8988T (cell line): ENCODE results near the gene CADM1.

Source experiments
- DNase-seq: peaks from one replicate; pipeline ENCODE4 v3.0.0; 2011

The CADM1 gene

GRCh38 chr11:115444542-115444941 is 59.7 kb downstream of the CADM1 start:
- no peak for DNase-seq

GRCh38 chr11:115439969-115440540 is 64.2 kb downstream of the CADM1 start:
- DNase-seq: no peak

GRCh38 chr11:115439385-115439784 is 64.8 kb downstream of the CADM1 start:
- DNase-seq: no peak

GRCh38 chr11:115437902-115438575 is 66.2 kb downstream of the CADM1 start:
- DNase-seq: no peak

- no peak for DNase-seq
These were observed 73.9 kb downstream of the CADM1 start for GRCh38 chr11:115430345-115430744.

- no peak for DNase-seq
These were observed 75.9 kb downstream of the CADM1 start for GRCh38 chr11:115428306-115428705.

GRCh38 chr11:115425816-115426215 is 78.4 kb downstream of the CADM1 start:
- DNase-seq: no peak

- no peak for DNase-seq
These were observed 79.0 kb downstream of the CADM1 start for GRCh38 chr11:115425250-115425649.

GRCh38 chr11:115423728-115424459 is 80.3 kb downstream of the CADM1 start:
- no peak for DNase-seq

GRCh38 chr11:115421992-115422689 is 82.1 kb downstream of the CADM1 start:
- no peak for DNase-seq

- no peak for DNase-seq
These were observed 82.7 kb downstream of the CADM1 start for GRCh38 chr11:115421352-115421991.

- DNase-seq: no peak
These were observed 83.7 kb downstream of the CADM1 start for GRCh38 chr11:115420505-115420904.

GRCh38 chr11:115418626-115419025 is 85.6 kb downstream of the CADM1 start:
- DNase-seq: no peak

- DNase-seq: no peak
These were observed 86.1 kb downstream of the CADM1 start for GRCh38 chr11:115418081-115418480.

GRCh38 chr11:115411120-115411519 is 93.1 kb downstream of the CADM1 start:
- DNase-seq: no peak

GRCh38 chr11:115409691-115410220 is 94.5 kb downstream of the CADM1 start:
- DNase-seq: no peak

GRCh38 chr11:115409116-115409670 is 95.0 kb downstream of the CADM1 start:
- DNase-seq: no peak

- DNase-seq: no peak
These were observed 95.9 kb downstream of the CADM1 start for GRCh38 chr11:115408036-115408921.

GRCh38 chr11:115407496-115407895 is 96.7 kb downstream of the CADM1 start:
- no peak for DNase-seq

GRCh38 chr11:115406404-115406803 is 97.8 kb downstream of the CADM1 start:
- DNase-seq: no peak

GRCh38 chr11:115398333-115399080 is 105.7 kb downstream of the CADM1 start:
- no peak for DNase-seq
